Kidney epithelial cell (primary cell): ENCODE data around the gene DNPH1. TPM values are rescaled to one million over a fixed set of nuclear protein-coding genes. Genes with fewer than 3 reads are reported as not detected.

Source experiments
- DNase-seq: peaks from one replicate; pipeline ENCODE4 v3.0.0-alpha.2; 2010; ENCODE audit warnings: low read depth
- H3K27me3 ChIP-seq: 2 replicates; pipeline ENCODE4 v1.6.0; 2011; ENCODE audit warnings: low read length; ENCODE audit not compliant: control insufficient read depth, insufficient read depth
- H3K36me3 ChIP-seq: 2 replicates; pipeline ENCODE4 v1.5.1; 2011; ENCODE audit warnings: low read length; ENCODE audit not compliant: control insufficient read depth, insufficient read depth
- H3K4me3 ChIP-seq: 2 replicates; pipeline ENCODE4 v1.5.1; 2011; ENCODE audit warnings: low read depth, mild to moderate bottlenecking, control low read depth, low read length
- CTCF ChIP-seq: IDR thresholded peaks from 2 replicates; pipeline ENCODE4 v1.5.1; 2011; ENCODE audit warnings: mild to moderate bottlenecking, moderate library complexity, low read length, control low read depth, inconsistent platforms; ENCODE audit not compliant: insufficient read depth, poor library complexity, severe bottlenecking
- total RNA-seq: library from RNA; depleted of rRNA; stranded (reverse); fragments of >200 nt; gene quantifications from 2 replicates; pipeline ENCODE4 v1.2.3, GENCODE V29; 2015

Gene DNPH1
- total RNA-seq, 1 donor from 2014 or later: 284 TPM

- no peak for DNase-seq
- Histone ChIP-seq H3K4me3 (no peak overlapping the region), H3K36me3 (peaks cover 6% of the 10 kb centered on the region), H3K27me3 (no peaks in the 10 kb centered on the region)
- TF ChIP-seq CTCF: no peak
Observed at GRCh38 chr6:43178150-43178549, 51.1 kb downstream of the DNPH1 start.

- Histone ChIP-seq H3K4me3 (no peak overlapping the region), H3K36me3 (peaks cover 6% of the 10 kb centered on the region), H3K27me3 (no peaks in the 10 kb centered on the region)
- TF ChIP-seq CTCF: no peak
- DNase-seq: no peak
Observed at GRCh38 chr6:43176423-43176786, 52.9 kb downstream of the DNPH1 start.

- no peaks in the 10 kb centered on the region for H3K27me3 ChIP-seq
- DNase-seq: no peak
- peaks cover 6% of the 10 kb centered on the region for H3K36me3 ChIP-seq
- H3K4me3 ChIP-seq: no peak overlapping the region
- TF ChIP-seq CTCF: no peak
Observed at GRCh38 chr6:43175676-43176422, 53.4 kb downstream of the DNPH1 start.

Other genes with a start within 250 kb of the DNPH1 start
- 33.4 and 66.2 TPM in 2 replicates for gene PPP2R5D, start 244.9 kb downstream of the DNPH1 start, total RNA-seq
- 54.2 and 65.2 TPM in 2 replicates for gene MEA1, start 215.5 kb downstream of the DNPH1 start, total RNA-seq
- 67.4 and 70.3 TPM in 2 replicates for gene KLHDC3, start 215.2 kb downstream of the DNPH1 start, total RNA-seq
- 125 and 126 TPM in 2 replicates for gene RRP36, start 207.9 kb downstream of the DNPH1 start, total RNA-seq
- 28.1 and 32.3 TPM in 2 replicates for gene CUL7, start 175.6 kb downstream of the DNPH1 start, total RNA-seq
- gene MRPL2, start 170.0 kb downstream of the DNPH1 start, total RNA-seq: 38.6 and 43.7 TPM in 2 replicates
- 18.1 and 21.6 TPM in 2 replicates for gene KLC4, start 169.8 kb downstream of the DNPH1 start, total RNA-seq
- 169 and 170 TPM in 2 replicates for gene PTK7, start 153.2 kb downstream of the DNPH1 start, total RNA-seq
- 35.5 and 40.1 TPM in 2 replicates for gene SRF, start 58.2 kb downstream of the DNPH1 start, total RNA-seq
- 32.8 and 41.1 TPM in 2 replicates for gene CUL9, start 47.3 kb downstream of the DNPH1 start, total RNA-seq
- 0.41 and 0.67 TPM in 2 replicates for gene TTBK1, start 14.0 kb upstream of the DNPH1 start, total RNA-seq
- gene SLC22A7, start 68.8 kb upstream of the DNPH1 start, total RNA-seq: not detected in 2 replicates
- gene CRIP3, start 79.3 kb upstream of the DNPH1 start, total RNA-seq: 0.67 TPM in 1 of 2 replicates, not detected in the other
- gene ZNF318, start 140.2 kb upstream of the DNPH1 start, total RNA-seq: 11.2 and 12.3 TPM in 2 replicates
- gene ABCC10, start 198.1 kb upstream of the DNPH1 start, total RNA-seq: 24.9 and 26.9 TPM in 2 replicates
- gene DLK2, start 226.1 kb upstream of the DNPH1 start, total RNA-seq: not detected in 2 replicates
- gene TJAP1, start 248.1 kb upstream of the DNPH1 start, total RNA-seq: 31.7 and 42.7 TPM in 2 replicates